ENCODE measurements around the gene LYRM9. TPM values are rescaled to one million over a fixed set of nuclear protein-coding genes. Genes with fewer than 3 reads are reported as not detected.
A peak's percentile ranks its signal among the peaks of the same experiment; 100 is the strongest.

LYRM9 gene
- total and polyA plus RNA-seq, 9 of the 15 experiments (the other 6 are each of a cell fraction or from before 2014, with no cell fraction given), result 0.98 to 4.7 (median 1.8) TPM

DNA sequence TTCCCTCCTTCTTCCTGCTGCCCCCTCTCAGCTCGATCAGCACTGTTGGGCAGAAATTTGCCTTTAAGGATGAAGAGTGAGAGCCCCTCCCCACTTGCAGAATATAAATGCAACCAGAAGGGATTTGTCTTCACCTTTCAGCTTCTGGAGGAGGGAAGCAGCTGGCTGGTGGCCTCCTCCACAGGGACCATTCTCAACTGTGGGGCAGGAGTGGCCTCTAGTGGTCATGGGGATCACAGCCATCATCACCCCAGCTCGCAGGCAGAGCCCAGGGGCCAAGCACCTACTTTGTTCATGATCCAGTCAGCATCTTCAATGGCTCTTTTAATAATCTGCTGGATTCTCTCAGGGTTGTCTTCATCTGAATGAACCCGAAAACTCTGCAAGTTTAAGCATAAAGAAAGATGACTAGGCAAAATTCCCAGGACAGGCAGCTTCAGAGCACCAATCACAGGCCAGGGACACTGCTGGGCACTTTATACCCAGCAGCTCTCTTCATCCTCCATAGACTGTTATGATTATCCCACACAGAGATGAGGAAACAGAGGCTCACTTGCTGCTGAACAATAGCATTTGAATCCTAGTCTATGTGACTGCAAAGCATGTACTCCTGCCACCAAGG, 13.1 kb downstream of the LYRM9 start (continued):
- TF ChIP-seq, protein P1, sequence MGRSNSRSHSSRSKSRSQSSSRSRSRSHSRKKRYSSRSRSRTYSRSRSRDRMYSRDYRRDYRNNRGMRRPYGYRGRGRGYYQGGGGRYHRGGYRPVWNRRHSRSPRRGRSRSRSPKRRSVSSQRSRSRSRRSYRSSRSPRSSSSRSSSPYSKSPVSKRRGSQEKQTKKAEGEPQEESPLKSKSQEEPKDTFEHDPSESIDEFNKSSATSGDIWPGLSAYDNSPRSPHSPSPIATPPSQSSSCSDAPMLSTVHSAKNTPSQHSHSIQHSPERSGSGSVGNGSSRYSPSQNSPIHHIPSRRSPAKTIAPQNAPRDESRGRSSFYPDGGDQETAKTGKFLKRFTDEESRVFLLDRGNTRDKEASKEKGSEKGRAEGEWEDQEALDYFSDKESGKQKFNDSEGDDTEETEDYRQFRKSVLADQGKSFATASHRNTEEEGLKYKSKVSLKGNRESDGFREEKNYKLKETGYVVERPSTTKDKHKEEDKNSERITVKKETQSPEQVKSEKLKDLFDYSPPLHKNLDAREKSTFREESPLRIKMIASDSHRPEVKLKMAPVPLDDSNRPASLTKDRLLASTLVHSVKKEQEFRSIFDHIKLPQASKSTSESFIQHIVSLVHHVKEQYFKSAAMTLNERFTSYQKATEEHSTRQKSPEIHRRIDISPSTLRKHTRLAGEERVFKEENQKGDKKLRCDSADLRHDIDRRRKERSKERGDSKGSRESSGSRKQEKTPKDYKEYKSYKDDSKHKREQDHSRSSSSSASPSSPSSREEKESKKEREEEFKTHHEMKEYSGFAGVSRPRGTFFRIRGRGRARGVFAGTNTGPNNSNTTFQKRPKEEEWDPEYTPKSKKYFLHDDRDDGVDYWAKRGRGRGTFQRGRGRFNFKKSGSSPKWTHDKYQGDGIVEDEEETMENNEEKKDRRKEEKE (IDR thresholded peaks at IDR 0.05; ENCODE audit: borderline replicate concordance in 1 of 2, control insufficient read depth in 1 of 2, low read depth in 2 of 2, low read length in 1 of 2), result no peak
- TF ChIP-seq MTF1 (CRISPR knock-in tag; IDR thresholded peaks at IDR 0.05; ENCODE audit: borderline replicate concordance) (no peak), ZNF197 (CRISPR knock-in tag; IDR thresholded peaks at IDR 0.05; ENCODE audit: low read depth) (no peak), WHSC1 (IDR thresholded peaks at IDR 0.05; ENCODE audit: low read length) (no peak), DACH1 (IDR thresholded peaks at IDR 0.05; ENCODE audit: partially characterized antibody) (peak; percentile 24), KHSRP (IDR thresholded peaks at IDR 0.05) (no peak), MAFF (IDR thresholded peaks at IDR 0.05; ENCODE audit: low read length) (0 out of 2 replicates have a peak, but pooled peaks have one; percentile 19), NFATC3 (IDR thresholded peaks at IDR 0.05) (no peak), KLF16 (IDR thresholded peaks at IDR 0.05) (peak; percentile 61; the same call in 1 of the 2 replicates), MAFG (tag; conservative IDR thresholded peaks at IDR 0.05) (peak; percentile 61), MEF2D (tag; conservative IDR thresholded peaks at IDR 0.05; ENCODE audit: low read depth) (no peak)
- TF ChIP-seq, protein P2, sequence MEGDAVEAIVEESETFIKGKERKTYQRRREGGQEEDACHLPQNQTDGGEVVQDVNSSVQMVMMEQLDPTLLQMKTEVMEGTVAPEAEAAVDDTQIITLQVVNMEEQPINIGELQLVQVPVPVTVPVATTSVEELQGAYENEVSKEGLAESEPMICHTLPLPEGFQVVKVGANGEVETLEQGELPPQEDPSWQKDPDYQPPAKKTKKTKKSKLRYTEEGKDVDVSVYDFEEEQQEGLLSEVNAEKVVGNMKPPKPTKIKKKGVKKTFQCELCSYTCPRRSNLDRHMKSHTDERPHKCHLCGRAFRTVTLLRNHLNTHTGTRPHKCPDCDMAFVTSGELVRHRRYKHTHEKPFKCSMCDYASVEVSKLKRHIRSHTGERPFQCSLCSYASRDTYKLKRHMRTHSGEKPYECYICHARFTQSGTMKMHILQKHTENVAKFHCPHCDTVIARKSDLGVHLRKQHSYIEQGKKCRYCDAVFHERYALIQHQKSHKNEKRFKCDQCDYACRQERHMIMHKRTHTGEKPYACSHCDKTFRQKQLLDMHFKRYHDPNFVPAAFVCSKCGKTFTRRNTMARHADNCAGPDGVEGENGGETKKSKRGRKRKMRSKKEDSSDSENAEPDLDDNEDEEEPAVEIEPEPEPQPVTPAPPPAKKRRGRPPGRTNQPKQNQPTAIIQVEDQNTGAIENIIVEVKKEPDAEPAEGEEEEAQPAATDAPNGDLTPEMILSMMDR (IDR thresholded peaks at IDR 0.05 in 2 of 3, conservative IDR thresholded peaks at IDR 0.05 in 1 of 3; ENCODE audit: insufficient read depth in 2 of 3, low read depth in 1 of 3, low read length in 3 of 3), result peak; percentile 90 to 95 (median 92)
- TF ChIP-seq, protein P3, sequence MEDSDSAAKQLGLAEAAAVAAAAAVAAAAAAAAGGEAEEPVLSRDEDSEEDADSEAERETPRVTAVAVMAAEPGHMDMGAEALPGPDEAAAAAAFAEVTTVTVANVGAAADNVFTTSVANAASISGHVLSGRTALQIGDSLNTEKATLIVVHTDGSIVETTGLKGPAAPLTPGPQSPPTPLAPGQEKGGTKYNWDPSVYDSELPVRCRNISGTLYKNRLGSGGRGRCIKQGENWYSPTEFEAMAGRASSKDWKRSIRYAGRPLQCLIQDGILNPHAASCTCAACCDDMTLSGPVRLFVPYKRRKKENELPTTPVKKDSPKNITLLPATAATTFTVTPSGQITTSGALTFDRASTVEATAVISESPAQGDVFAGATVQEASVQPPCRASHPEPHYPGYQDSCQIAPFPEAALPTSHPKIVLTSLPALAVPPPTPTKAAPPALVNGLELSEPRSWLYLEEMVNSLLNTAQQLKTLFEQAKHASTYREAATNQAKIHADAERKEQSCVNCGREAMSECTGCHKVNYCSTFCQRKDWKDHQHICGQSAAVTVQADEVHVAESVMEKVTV (CRISPR knock-in tag; IDR thresholded peaks at IDR 0.05), result peak; percentile 77; the same call in 1 of the 2 replicates
- TF ChIP-seq, protein P4, sequence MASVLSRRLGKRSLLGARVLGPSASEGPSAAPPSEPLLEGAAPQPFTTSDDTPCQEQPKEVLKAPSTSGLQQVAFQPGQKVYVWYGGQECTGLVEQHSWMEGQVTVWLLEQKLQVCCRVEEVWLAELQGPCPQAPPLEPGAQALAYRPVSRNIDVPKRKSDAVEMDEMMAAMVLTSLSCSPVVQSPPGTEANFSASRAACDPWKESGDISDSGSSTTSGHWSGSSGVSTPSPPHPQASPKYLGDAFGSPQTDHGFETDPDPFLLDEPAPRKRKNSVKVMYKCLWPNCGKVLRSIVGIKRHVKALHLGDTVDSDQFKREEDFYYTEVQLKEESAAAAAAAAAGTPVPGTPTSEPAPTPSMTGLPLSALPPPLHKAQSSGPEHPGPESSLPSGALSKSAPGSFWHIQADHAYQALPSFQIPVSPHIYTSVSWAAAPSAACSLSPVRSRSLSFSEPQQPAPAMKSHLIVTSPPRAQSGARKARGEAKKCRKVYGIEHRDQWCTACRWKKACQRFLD (CRISPR knock-in tag; IDR thresholded peaks at IDR 0.05), result no peak
- TF ChIP-seq, protein P5, sequence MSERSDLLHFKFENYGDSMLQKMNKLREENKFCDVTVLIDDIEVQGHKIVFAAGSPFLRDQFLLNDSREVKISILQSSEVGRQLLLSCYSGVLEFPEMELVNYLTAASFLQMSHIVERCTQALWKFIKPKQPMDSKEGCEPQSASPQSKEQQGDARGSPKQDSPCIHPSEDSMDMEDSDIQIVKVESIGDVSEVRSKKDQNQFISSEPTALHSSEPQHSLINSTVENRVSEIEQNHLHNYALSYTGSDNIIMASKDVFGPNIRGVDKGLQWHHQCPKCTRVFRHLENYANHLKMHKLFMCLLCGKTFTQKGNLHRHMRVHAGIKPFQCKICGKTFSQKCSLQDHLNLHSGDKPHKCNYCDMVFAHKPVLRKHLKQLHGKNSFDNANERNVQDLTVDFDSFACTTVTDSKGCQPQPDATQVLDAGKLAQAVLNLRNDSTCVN (CRISPR knock-in tag; IDR thresholded peaks at IDR 0.05), result no peak
- TF ChIP-seq, protein P6, sequence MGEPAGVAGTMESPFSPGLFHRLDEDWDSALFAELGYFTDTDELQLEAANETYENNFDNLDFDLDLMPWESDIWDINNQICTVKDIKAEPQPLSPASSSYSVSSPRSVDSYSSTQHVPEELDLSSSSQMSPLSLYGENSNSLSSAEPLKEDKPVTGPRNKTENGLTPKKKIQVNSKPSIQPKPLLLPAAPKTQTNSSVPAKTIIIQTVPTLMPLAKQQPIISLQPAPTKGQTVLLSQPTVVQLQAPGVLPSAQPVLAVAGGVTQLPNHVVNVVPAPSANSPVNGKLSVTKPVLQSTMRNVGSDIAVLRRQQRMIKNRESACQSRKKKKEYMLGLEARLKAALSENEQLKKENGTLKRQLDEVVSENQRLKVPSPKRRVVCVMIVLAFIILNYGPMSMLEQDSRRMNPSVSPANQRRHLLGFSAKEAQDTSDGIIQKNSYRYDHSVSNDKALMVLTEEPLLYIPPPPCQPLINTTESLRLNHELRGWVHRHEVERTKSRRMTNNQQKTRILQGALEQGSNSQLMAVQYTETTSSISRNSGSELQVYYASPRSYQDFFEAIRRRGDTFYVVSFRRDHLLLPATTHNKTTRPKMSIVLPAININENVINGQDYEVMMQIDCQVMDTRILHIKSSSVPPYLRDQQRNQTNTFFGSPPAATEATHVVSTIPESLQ (CRISPR knock-in tag; IDR thresholded peaks at IDR 0.05), result no peak

Data from K562 (cell line).